SK-N-MC (cell line): ENCODE data around the gene ZBTB7B.

ENCODE experiments used
- EZH2 ChIP-seq: fragments of 200-600 bp; sonication (generic); IDR thresholded peaks from one replicate; pipeline ENCODE4 v1.6.1; 2017; ENCODE audit warnings: antibody characterized with exemption
- POLR2AphosphoS5 ChIP-seq: IDR thresholded peaks from 2 replicates; pipeline ENCODE4 v1.6.1; 2012; ENCODE audit warnings: mild to moderate bottlenecking, low read depth, low read length, borderline replicate concordance

DNA sequence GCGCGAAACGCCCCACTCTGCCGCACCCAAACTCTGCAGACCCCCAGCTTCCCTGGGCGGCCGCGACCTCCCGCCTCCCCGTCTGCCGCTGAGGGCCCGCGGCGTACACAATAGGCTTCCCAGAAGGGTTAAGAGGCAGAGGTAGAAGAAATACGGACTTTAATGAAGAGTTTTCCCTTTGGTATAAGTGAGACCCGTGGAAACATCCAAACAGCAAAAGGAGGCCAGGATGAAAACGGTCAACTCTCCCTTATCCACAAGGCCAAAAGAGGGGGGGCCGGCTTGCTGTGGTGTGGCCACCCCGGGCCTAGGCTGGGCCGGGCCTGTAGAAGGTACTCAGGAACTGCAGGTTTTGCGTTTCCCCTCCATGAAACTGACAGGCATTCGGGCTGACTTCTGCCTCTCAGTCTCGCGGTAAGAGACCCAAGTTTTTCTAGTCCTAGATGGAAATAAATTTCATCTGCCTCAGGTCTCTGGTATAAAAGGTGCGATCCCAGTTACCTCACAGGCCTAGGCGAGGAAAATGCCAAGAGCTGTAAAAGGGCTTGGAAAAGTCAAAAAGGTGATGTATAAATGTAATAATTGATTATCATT is 40.3 kb upstream of the ZBTB7B start:
- TF ChIP-seq EZH2: no peak
- no peak; the same call in 1 of the 2 replicates for TF ChIP-seq POLR2AphosphoS5
